Nephron progenitor cell (in vitro differentiated cells): ENCODE results near the gene APEX1.

Source experiments
- DNase-seq: peaks from one replicate; pipeline ENCODE4 v3.0.0; 2021
- H3K27ac Mint-ChIP-seq: 2 replicates; pipeline ENCODE4 v1.8.0; 2021; ENCODE audit warnings: mild to moderate bottlenecking, moderate library complexity, mixed read lengths
- H3K27me3 Mint-ChIP-seq: 2 replicates; pipeline ENCODE4 v1.8.0; 2021; ENCODE audit warnings: mild to moderate bottlenecking, low read depth, mixed read lengths; ENCODE audit not compliant: poor library complexity
- H3K36me3 Mint-ChIP-seq: 2 replicates; pipeline ENCODE4 v1.8.0; 2021; ENCODE audit warnings: low read depth, mixed read lengths
- H3K4me1 Mint-ChIP-seq: 2 replicates; pipeline ENCODE4 v1.8.0; 2021; ENCODE audit warnings: mixed read lengths
- H3K4me3 Mint-ChIP-seq: 2 replicates; pipeline ENCODE4 v1.8.0; 2021; ENCODE audit warnings: mild to moderate bottlenecking, moderate library complexity, mixed read lengths
- H3K9me3 Mint-ChIP-seq: 2 replicates; pipeline ENCODE4 v1.8.0; 2021; ENCODE audit warnings: mild to moderate bottlenecking, moderate library complexity, mixed read lengths
- CTCF ChIP-seq: fragments of 200-600 bp; sonication (generic); IDR thresholded peaks from 2 replicates; pipeline ENCODE4 v1.5.0; 2021; ENCODE audit warnings: antibody characterized with exemption

APEX1 gene

DNA sequence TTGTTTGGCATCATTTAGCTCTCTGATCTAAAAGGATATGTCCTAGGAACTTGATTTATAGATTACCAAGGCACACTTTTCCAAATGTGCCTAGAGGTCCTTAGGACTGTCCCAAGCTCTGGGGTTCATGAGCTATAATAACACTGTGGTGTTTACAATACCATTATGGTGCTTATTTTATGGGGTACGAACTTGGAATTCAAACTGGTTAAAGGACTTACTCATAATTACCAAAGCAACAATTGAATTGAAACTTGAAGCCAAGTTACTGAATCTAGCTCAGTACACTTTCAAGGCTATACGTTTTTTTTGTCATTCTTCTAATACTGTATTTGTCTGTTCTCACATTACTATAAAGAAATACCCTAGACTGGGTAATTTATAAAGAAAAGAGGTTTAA lies 32.1 kb upstream of the APEX1 start:
- peaks cover 6% of the 10 kb centered on the region for H3K27me3 Mint-ChIP-seq
- TF ChIP-seq CTCF, result no peak
- H3K4me3 Mint-ChIP-seq, result no peak overlapping the region
- peaks cover 11% of the 10 kb centered on the region for H3K4me1 Mint-ChIP-seq
- H3K27ac Mint-ChIP-seq, result no peak overlapping the region
- no peak for DNase-seq
- no peaks in the 10 kb centered on the region for H3K9me3 Mint-ChIP-seq
- no peaks in the 10 kb centered on the region for H3K36me3 Mint-ChIP-seq

GRCh38 chr14:20424851-20425250 lies 30.2 kb upstream of the APEX1 start:
- H3K4me3 Mint-ChIP-seq, result no peak overlapping the region
- no peak overlapping the region for H3K27ac Mint-ChIP-seq
- H3K36me3 Mint-ChIP-seq, result no peaks in the 10 kb centered on the region
- no peak for DNase-seq
- H3K9me3 Mint-ChIP-seq, result no peaks in the 10 kb centered on the region
- peaks cover 14% of the 10 kb centered on the region for H3K4me1 Mint-ChIP-seq
- peaks cover 6% of the 10 kb centered on the region for H3K27me3 Mint-ChIP-seq
- TF ChIP-seq CTCF, result no peak

GRCh38 chr14:20427231-20428009 lies 27.6 kb upstream of the APEX1 start:
- H3K27ac Mint-ChIP-seq, result no peak overlapping the region
- no peak for TF ChIP-seq CTCF
- DNase-seq, result no peak
- no peak overlapping the region for H3K4me3 Mint-ChIP-seq
- no peaks in the 10 kb centered on the region for H3K9me3 Mint-ChIP-seq
- H3K27me3 Mint-ChIP-seq, result peaks cover 6% of the 10 kb centered on the region
- H3K4me1 Mint-ChIP-seq, result peaks cover 14% of the 10 kb centered on the region
- H3K36me3 Mint-ChIP-seq, result no peaks in the 10 kb centered on the region

DNA sequence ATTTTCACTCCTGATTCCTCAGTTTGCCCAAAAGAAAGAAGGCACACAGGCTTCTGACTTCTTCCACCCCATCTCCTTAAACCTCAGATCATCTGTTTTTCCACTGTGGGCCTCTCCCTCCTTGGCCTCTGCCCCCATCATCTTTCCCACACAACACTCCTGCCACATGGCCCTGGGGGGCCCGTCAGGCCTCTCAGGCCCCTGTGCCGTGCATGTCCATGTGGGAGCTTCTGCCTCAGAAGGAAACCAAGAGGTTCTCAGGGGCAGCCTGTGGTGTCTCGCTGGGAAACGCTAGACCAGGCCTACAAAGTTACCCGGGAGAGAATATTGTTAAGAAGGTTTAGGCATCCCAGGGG lies 27.0 kb upstream of the APEX1 start:
- H3K27ac Mint-ChIP-seq, result no peak overlapping the region
- no peak for DNase-seq
- TF ChIP-seq CTCF, result no peak
- no peaks in the 10 kb centered on the region for H3K9me3 Mint-ChIP-seq
- H3K4me1 Mint-ChIP-seq, result peaks cover 14% of the 10 kb centered on the region
- H3K36me3 Mint-ChIP-seq, result no peaks in the 10 kb centered on the region
- H3K4me3 Mint-ChIP-seq, result no peak overlapping the region
- peaks cover 6% of the 10 kb centered on the region for H3K27me3 Mint-ChIP-seq

GRCh38 chr14:20428802-20429201 lies 26.2 kb upstream of the APEX1 start:
- Mint-ChIP-seq H3K4me3 (no peak overlapping the region), H3K27me3 (peaks cover 4% of the 10 kb centered on the region), H3K36me3 (no peaks in the 10 kb centered on the region), H3K27ac (no peak overlapping the region), H3K4me1 (peaks cover 14% of the 10 kb centered on the region), H3K9me3 (no peaks in the 10 kb centered on the region)
- TF ChIP-seq CTCF, result no peak
- DNase-seq, result no peak
